Measurements from ENCODE around the gene CNDP1.

The CNDP1 gene

DNA sequence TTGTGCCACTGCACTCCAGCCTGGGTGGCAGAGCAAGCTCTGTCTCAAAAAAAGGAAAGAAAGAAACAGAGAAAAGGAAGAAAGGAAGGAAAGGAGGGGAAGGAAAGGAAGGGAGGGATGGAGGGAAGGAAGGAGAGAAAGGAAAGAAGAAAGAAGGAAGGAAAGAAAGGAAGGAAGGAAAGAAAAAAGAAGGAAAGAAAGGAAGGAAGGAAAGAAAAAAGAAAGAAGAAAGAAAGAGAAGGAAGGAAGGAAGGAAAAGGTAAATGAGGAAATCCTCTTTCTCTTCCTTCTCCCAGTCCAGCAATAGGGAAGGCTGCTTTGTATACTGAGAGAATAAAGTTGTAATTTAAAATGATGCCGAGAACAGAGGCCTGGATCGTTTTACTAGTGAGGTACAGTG is 40.6 kb downstream of the CNDP1 start:
- H3K4me3 ChIP-seq (ENCODE audit: low read depth in 1 of 2, low read length in 2 of 2): no peak overlapping the region
- H3K27ac ChIP-seq (ENCODE audit: low read depth, low read length): no peak overlapping the region
- H3K9ac ChIP-seq (ENCODE audit: low read depth in 1 of 2, low read length in 2 of 2): no peak overlapping the region
- no peaks in the 10 kb centered on the region for H3K9me3 ChIP-seq (ENCODE audit: control insufficient read depth in 1 of 2, low read length in 2 of 2)
- H3K27me3 ChIP-seq (ENCODE audit: control insufficient read depth in 1 of 2, insufficient read depth in 2 of 2, low read length in 2 of 2): no peaks in the 10 kb centered on the region
- peaks cover 0 to 4% of the 10 kb centered on the region in 2 donors for H3K4me1 ChIP-seq (ENCODE audit: control insufficient read depth in 1 of 2, insufficient read depth in 2 of 2, low read length in 2 of 2)
- H3K36me3 ChIP-seq (ENCODE audit: control insufficient read depth in 1 of 2, insufficient read depth in 2 of 2, low read length in 2 of 2): no peaks in the 10 kb centered on the region

DNA sequence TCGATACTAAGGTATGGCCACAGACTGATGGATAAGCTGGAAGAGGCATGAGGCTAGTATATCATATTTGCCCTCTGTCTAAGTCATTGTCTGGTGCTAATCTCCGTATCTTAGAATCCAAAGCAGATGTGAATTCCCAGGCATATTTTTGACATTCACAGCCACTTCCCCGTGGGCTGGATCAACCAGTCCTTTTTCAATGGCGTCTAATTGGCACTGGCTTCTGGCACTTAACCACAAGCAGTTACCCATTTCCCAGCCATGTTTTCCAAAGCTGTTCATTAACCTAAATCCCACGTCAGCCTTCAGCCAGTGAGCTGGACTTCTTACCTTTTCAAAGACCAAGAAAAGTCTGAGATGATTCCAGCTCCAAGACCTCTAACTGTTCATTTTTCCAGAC is 42.7 kb downstream of the CNDP1 start:
- no peaks in the 10 kb centered on the region for H3K27me3 ChIP-seq (ENCODE audit: control insufficient read depth in 1 of 2, insufficient read depth in 2 of 2, low read length in 2 of 2)
- H3K9ac ChIP-seq (ENCODE audit: low read depth in 1 of 2, low read length in 2 of 2): no peak overlapping the region
- H3K4me3 ChIP-seq (ENCODE audit: low read depth in 1 of 2, low read length in 2 of 2): no peak overlapping the region
- no peaks in the 10 kb centered on the region for H3K36me3 ChIP-seq (ENCODE audit: control insufficient read depth in 1 of 2, insufficient read depth in 2 of 2, low read length in 2 of 2)
- H3K9me3 ChIP-seq (ENCODE audit: control insufficient read depth in 1 of 2, low read length in 2 of 2): no peaks in the 10 kb centered on the region
- H3K4me1 ChIP-seq (ENCODE audit: control insufficient read depth in 1 of 2, insufficient read depth in 2 of 2, low read length in 2 of 2): no peaks in the 10 kb centered on the region
- no peak overlapping the region for H3K27ac ChIP-seq (ENCODE audit: low read depth, low read length)

DNA sequence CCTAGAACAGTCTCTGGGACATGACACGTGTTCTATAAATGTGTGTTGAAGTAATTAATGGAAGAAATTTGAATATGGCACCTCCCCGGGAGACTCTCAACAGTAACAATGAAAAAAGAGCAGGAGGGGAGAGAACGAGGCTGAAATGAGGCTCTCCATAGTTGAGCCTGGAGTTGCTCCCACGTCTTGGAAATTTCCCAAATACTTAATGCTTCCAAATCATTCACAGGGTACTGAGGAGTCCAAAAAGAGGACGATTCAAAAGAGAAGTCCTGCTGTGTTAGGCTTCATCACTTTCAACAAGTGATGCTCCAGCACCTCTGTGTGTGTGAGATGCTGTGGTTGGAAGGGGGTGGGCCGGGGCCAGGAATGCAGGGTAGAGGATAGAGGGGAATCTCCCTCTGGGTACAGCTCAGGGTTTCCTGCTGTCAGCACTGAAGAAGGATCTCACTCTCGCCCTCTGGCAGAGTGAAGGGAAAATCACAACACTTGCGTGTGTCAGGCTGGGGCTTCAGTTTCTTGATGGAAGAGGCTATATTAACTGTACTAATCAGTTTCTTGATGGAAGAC is 45.3 kb downstream of the CNDP1 start:
- no peak overlapping the region for H3K27ac ChIP-seq (ENCODE audit: low read depth, low read length)
- H3K4me1 ChIP-seq (ENCODE audit: control insufficient read depth in 1 of 2, insufficient read depth in 2 of 2, low read length in 2 of 2): no peaks in the 10 kb centered on the region
- H3K4me3 ChIP-seq (ENCODE audit: low read depth in 1 of 2, low read length in 2 of 2): no peak overlapping the region
- H3K9ac ChIP-seq (ENCODE audit: low read depth in 1 of 2, low read length in 2 of 2): no peak overlapping the region
- no peaks in the 10 kb centered on the region for H3K27me3 ChIP-seq (ENCODE audit: control insufficient read depth in 1 of 2, insufficient read depth in 2 of 2, low read length in 2 of 2)
- no peaks in the 10 kb centered on the region for H3K36me3 ChIP-seq (ENCODE audit: control insufficient read depth in 1 of 2, insufficient read depth in 2 of 2, low read length in 2 of 2)
- no peaks in the 10 kb centered on the region for H3K9me3 ChIP-seq (ENCODE audit: control insufficient read depth in 1 of 2, low read length in 2 of 2)

DNA sequence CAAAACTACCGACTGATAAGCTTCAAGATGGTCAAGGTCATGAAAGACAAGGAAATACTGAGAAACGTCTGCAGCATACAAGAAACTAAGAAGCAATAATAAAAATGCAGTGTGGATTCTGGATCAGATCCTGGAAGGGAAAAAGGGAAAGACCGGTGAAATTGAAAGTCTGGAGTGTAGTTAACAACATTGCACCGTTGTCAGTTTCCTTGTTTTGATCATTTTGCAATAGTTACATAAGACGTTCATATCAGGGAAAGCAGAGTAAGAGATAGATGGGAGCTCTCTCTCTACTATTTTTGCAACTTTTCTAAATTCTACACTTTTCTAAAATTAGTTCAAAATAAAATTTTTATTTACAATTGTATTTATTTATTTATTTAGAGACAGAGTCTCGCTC is 48.3 kb downstream of the CNDP1 start:
- H3K9ac ChIP-seq (ENCODE audit: low read depth in 1 of 2, low read length in 2 of 2): no peak overlapping the region
- H3K4me1 ChIP-seq (ENCODE audit: control insufficient read depth in 1 of 2, insufficient read depth in 2 of 2, low read length in 2 of 2): no peaks in the 10 kb centered on the region
- H3K27me3 ChIP-seq (ENCODE audit: control insufficient read depth in 1 of 2, insufficient read depth in 2 of 2, low read length in 2 of 2): no peaks in the 10 kb centered on the region
- no peaks in the 10 kb centered on the region for H3K36me3 ChIP-seq (ENCODE audit: control insufficient read depth in 1 of 2, insufficient read depth in 2 of 2, low read length in 2 of 2)
- no peak overlapping the region for H3K4me3 ChIP-seq (ENCODE audit: low read depth in 1 of 2, low read length in 2 of 2)
- H3K9me3 ChIP-seq (ENCODE audit: control insufficient read depth in 1 of 2, low read length in 2 of 2): no peaks in the 10 kb centered on the region
- H3K27ac ChIP-seq (ENCODE audit: low read depth, low read length): no peak overlapping the region

DNA sequence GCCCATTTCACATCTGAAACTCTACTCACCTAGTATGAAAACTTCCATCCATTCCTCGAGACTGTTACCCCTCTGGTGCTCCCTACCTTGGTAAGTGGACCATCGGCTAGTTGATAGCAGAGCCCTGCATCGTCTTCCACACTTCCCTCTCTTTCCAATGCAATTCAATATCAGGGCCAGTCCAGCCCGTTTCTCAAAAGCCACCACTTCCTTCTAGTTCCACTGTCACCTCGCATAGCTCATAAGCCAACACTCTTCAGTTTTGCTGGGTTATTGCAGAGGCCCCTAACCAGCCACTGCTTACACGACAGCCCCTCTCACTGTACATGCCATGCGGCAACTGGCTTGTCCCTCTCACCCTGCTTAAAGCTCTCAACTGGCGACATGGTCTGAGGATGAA is 53.1 kb downstream of the CNDP1 start:
- H3K36me3 ChIP-seq (ENCODE audit: control insufficient read depth in 1 of 2, insufficient read depth in 2 of 2, low read length in 2 of 2): no peaks in the 10 kb centered on the region
- no peaks in the 10 kb centered on the region for H3K27me3 ChIP-seq (ENCODE audit: control insufficient read depth in 1 of 2, insufficient read depth in 2 of 2, low read length in 2 of 2)
- H3K4me1 ChIP-seq (ENCODE audit: control insufficient read depth in 1 of 2, insufficient read depth in 2 of 2, low read length in 2 of 2): no peaks in the 10 kb centered on the region
- H3K9me3 ChIP-seq (ENCODE audit: control insufficient read depth in 1 of 2, low read length in 2 of 2): no peaks in the 10 kb centered on the region
- H3K27ac ChIP-seq (ENCODE audit: low read depth, low read length): no peak overlapping the region
- H3K4me3 ChIP-seq (ENCODE audit: low read depth in 1 of 2, low read length in 2 of 2): no peak overlapping the region
- H3K9ac ChIP-seq (ENCODE audit: low read depth in 1 of 2, low read length in 2 of 2): no peak overlapping the region

DNA sequence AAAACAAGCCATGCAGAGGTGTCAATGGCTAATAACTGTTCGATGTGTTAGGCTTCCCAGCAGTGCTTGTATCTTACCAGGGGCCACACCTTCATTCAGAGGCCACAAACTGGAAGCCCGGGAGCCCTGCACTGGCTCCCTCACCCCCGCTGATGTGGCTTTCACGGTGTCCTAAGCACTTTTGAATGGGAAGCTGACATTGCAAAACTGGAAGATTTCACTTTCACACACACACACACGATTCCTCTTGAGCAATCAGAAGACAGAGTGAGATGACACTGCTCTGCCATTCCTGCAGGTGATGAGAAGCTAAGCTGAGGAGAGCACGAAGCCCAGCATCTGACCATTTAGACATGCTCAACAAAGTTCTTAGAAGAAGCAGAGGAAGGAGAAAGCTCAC is 54.7 kb downstream of the CNDP1 start:
- Histone ChIP-seq H3K27ac (ENCODE audit: low read depth, low read length) (no peak overlapping the region), H3K4me3 (ENCODE audit: low read depth in 1 of 2, low read length in 2 of 2) (no peak overlapping the region), H3K9me3 (ENCODE audit: control insufficient read depth in 1 of 2, low read length in 2 of 2) (no peaks in the 10 kb centered on the region), H3K27me3 (ENCODE audit: control insufficient read depth in 1 of 2, insufficient read depth in 2 of 2, low read length in 2 of 2) (no peaks in the 10 kb centered on the region), H3K36me3 (ENCODE audit: control insufficient read depth in 1 of 2, insufficient read depth in 2 of 2, low read length in 2 of 2) (peaks cover 0 to 4% of the 10 kb centered on the region in 2 donors), H3K4me1 (ENCODE audit: control insufficient read depth in 1 of 2, insufficient read depth in 2 of 2, low read length in 2 of 2) (no peaks in the 10 kb centered on the region), H3K9ac (ENCODE audit: low read depth in 1 of 2, low read length in 2 of 2) (no peak overlapping the region)

DNA sequence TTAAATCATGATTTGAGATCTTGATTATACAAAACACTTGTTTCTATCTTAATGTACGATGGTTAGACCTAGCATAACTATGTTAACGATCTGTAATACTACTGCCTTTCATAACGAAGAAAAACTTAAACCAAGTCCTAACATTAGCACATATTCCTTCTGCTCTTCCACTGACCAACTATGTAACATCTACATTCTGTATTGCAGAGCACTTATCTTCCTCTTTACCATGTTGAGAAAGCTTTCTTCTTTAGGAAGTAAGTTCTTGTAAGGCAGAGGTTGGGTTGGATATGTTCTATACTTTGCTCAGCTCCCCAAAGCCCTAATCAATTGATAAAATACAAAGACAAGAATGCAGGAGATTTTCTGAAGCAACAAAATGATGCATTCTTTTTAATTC is 55.5 kb downstream of the CNDP1 start:
- Histone ChIP-seq H3K9ac (ENCODE audit: low read depth in 1 of 2, low read length in 2 of 2) (no peak overlapping the region), H3K9me3 (ENCODE audit: control insufficient read depth in 1 of 2, low read length in 2 of 2) (no peaks in the 10 kb centered on the region), H3K27ac (ENCODE audit: low read depth, low read length) (no peak overlapping the region), H3K4me1 (ENCODE audit: control insufficient read depth in 1 of 2, insufficient read depth in 2 of 2, low read length in 2 of 2) (no peaks in the 10 kb centered on the region), H3K27me3 (ENCODE audit: control insufficient read depth in 1 of 2, insufficient read depth in 2 of 2, low read length in 2 of 2) (no peaks in the 10 kb centered on the region), H3K4me3 (ENCODE audit: low read depth in 1 of 2, low read length in 2 of 2) (no peak overlapping the region), H3K36me3 (ENCODE audit: control insufficient read depth in 1 of 2, insufficient read depth in 2 of 2, low read length in 2 of 2) (peaks cover 0 to 4% of the 10 kb centered on the region in 2 donors)

DNA sequence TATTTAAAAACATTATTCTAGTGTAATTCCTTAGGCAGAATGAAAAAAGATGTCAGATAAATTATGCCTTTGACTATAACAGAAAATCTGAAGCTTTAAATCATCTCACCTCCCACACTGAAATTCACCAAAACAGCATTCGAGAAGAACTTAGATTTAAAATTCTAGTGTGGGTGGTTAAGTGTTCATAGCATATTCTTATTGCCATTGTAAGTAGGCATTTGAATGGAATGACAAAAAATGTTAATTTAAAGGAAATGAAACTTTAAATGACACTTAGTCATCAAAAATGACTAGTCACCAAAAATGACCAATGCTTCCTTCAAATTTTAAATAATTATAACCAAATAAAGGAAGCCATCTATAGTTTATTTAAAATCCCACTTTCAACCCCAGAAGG is 56.4 kb downstream of the CNDP1 start:
- Histone ChIP-seq H3K36me3 (ENCODE audit: control insufficient read depth in 1 of 2, insufficient read depth in 2 of 2, low read length in 2 of 2) (peaks cover 0 to 4% of the 10 kb centered on the region in 2 donors), H3K4me1 (ENCODE audit: control insufficient read depth in 1 of 2, insufficient read depth in 2 of 2, low read length in 2 of 2) (peaks cover 4 to 5% of the 10 kb centered on the region in 2 donors), H3K27me3 (ENCODE audit: control insufficient read depth in 1 of 2, insufficient read depth in 2 of 2, low read length in 2 of 2) (no peaks in the 10 kb centered on the region), H3K9ac (ENCODE audit: low read depth in 1 of 2, low read length in 2 of 2) (no peak overlapping the region), H3K9me3 (ENCODE audit: control insufficient read depth in 1 of 2, low read length in 2 of 2) (no peaks in the 10 kb centered on the region), H3K27ac (ENCODE audit: low read depth, low read length) (no peak overlapping the region), H3K4me3 (ENCODE audit: low read depth in 1 of 2, low read length in 2 of 2) (no peak overlapping the region)

DNA sequence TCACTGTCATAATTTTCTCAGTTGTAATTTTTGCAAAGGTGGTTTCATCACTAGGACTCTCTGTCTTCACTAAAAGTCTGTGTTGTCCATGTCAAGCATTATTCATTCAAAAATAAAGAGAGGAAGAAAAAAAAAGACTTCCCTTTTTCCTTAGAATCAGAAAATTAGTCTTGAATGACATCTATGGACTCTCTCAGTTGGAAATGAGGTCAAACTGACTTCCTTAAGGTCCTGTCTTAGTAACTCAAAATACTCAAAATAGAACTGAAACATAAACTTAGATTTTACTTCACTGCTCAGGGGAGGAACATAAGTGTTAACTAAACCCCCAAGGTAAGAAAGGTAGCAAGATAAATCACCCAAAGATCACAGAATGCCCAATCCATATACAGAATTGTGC is 61.1 kb downstream of the CNDP1 start:
- peak overlapping the region; percentile 17 to 96 for H3K4me3 ChIP-seq (ENCODE audit: low read depth in 1 of 2, low read length in 2 of 2)
- no peaks in the 10 kb centered on the region for H3K27me3 ChIP-seq (ENCODE audit: control insufficient read depth in 1 of 2, insufficient read depth in 2 of 2, low read length in 2 of 2)
- peaks cover 0 to 4% of the 10 kb centered on the region in 2 donors for H3K36me3 ChIP-seq (ENCODE audit: control insufficient read depth in 1 of 2, insufficient read depth in 2 of 2, low read length in 2 of 2)
- no peak overlapping the region for H3K27ac ChIP-seq (ENCODE audit: low read depth, low read length)
- H3K9me3 ChIP-seq (ENCODE audit: control insufficient read depth in 1 of 2, low read length in 2 of 2): no peaks in the 10 kb centered on the region
- peaks cover 19 to 21% of the 10 kb centered on the region in 2 donors for H3K4me1 ChIP-seq (ENCODE audit: control insufficient read depth in 1 of 2, insufficient read depth in 2 of 2, low read length in 2 of 2)
- H3K9ac ChIP-seq (ENCODE audit: low read depth in 1 of 2, low read length in 2 of 2): peak overlapping the region in 1 of 2 donors; percentile 10

DNA sequence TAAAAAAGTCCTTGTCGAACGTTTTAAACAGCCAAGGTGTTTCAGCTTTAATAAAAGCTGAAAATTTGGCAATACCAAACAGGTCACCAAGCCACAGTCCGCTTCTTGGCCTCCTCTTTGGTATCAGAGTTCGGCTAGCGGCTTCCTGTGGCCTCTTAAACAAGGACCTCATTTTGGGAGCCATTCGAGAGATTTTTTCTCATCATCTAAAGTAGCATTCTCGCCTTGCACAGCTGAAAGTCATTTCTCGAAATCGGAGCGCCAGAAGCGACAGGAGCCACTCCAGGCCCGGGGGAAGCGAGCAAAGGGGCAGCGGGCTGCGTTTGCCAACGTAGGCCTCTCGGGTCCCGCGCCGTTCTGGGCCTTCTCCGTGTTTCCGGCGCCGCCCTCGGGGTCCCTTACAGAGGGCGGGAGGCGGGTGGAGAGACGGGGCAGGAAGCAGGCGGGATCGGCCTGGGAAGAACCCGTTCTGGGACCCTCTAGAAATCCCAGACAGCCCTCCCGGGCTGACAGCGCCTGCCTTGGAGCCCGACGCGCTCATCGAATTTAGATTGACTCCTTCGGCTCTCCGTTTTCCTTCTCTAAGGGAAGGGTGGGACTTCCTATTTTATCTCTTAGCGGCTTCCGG is 62.8 kb downstream of the CNDP1 start:
- Histone ChIP-seq H3K36me3 (ENCODE audit: control insufficient read depth in 1 of 2, insufficient read depth in 2 of 2, low read length in 2 of 2) (peaks cover 0 to 4% of the 10 kb centered on the region in 2 donors), H3K4me1 (ENCODE audit: control insufficient read depth in 1 of 2, insufficient read depth in 2 of 2, low read length in 2 of 2) (peaks cover 19 to 21% of the 10 kb centered on the region in 2 donors), H3K9me3 (ENCODE audit: control insufficient read depth in 1 of 2, low read length in 2 of 2) (no peaks in the 10 kb centered on the region), H3K27me3 (ENCODE audit: control insufficient read depth in 1 of 2, insufficient read depth in 2 of 2, low read length in 2 of 2) (no peaks in the 10 kb centered on the region), H3K4me3 (ENCODE audit: low read depth in 1 of 2, low read length in 2 of 2) (peak overlapping the region; percentile 89 to 96), H3K9ac (ENCODE audit: low read depth in 1 of 2, low read length in 2 of 2) (peak overlapping the region; percentile 89 to 98), H3K27ac (ENCODE audit: low read depth, low read length) (peak overlapping the region; percentile 90)

Measured in duodenal mucosa (tissue), 2 donors.